Activated CD4-positive, alpha-beta T cell treated with anti-CD3 and anti-CD28 coated beads, Interleukin-2, amount 10 ng/mL, durations not matched to agents 7 days and 5 days (primary cell): ENCODE data around the gene ASIC1. TPM values are rescaled to one million over a fixed set of nuclear protein-coding genes. Genes with fewer than 3 reads are reported as not detected.
A peak's percentile ranks its signal among the peaks of the same experiment; 100 is the strongest.

Experiments
- CTCF ChIA-PET: fragments of 350-600 bp; sonication (Branson Sonifier 250); formaldehyde crosslinking; loops from one replicate; lab custom pipeline; 2021; ENCODE audit warnings: antibody characterized with exemption; lab: Charles Lee
- POLR2A ChIA-PET: fragments of 350-600 bp; sonication (Branson Sonifier 250); formaldehyde crosslinking; loops from one replicate; lab custom pipeline; 2021; ENCODE audit warnings: antibody characterized with exemption; lab: Charles Lee
- DNase-seq: peaks from one replicate; pipeline ENCODE4 v3.0.0-alpha.2; 2020
- H3K27ac Mint-ChIP-seq: one replicate; pipeline ENCODE4 v1.8.0; 2021; ENCODE audit warnings: mild to moderate bottlenecking, moderate library complexity, mixed read lengths
- H3K27me3 Mint-ChIP-seq: one replicate; pipeline ENCODE4 v1.8.0; 2021; ENCODE audit warnings: mixed read lengths
- H3K36me3 Mint-ChIP-seq: one replicate; pipeline ENCODE4 v1.8.0; 2021; ENCODE audit warnings: low read depth, mixed read lengths
- H3K4me1 Mint-ChIP-seq: one replicate; pipeline ENCODE4 v1.8.0; 2021; ENCODE audit warnings: mixed read lengths
- H3K4me3 Mint-ChIP-seq: one replicate; pipeline ENCODE4 v1.8.0; 2021; ENCODE audit warnings: mild to moderate bottlenecking, moderate library complexity, mixed read lengths
- H3K9me3 Mint-ChIP-seq: one replicate; pipeline ENCODE4 v1.8.0; 2021; ENCODE audit warnings: mixed read lengths
- total RNA-seq, 2 experiments: library from RNA; stranded (reverse); gene quantifications; one replicate each; pipeline ENCODE4 v1.2.3, GENCODE V29; 2021

ASIC1 gene
- total RNA-seq, 2 experiments from 2014 or later: 8.7 to 10.1 TPM

- ChIA-PET POLR2A (no interaction called here), CTCF (interaction anchor here (0.5 to 4.5 kb wide), 16 partner anchors 12 to 515 kb away, joined by 3 to 41 read pairs (median 4); partner anchors contain the start of genes RACGAP1, SMARCD1 and TMBIM6)
- Mint-ChIP-seq H3K9me3 (no peaks in the 10 kb centered on the region), H3K27ac (no peak overlapping the region), H3K27me3 (peaks cover 44% of the 10 kb centered on the region), H3K4me1 (peaks cover 44% of the 10 kb centered on the region), H3K36me3 (no peaks in the 10 kb centered on the region), H3K4me3 (peak overlapping the region; percentile 28)
- peak; percentile 63 for DNase-seq
Measured at GRCh38 chr12:50055831-50056638, 1.4 kb upstream of the ASIC1 start.

- peaks cover 39% of the 10 kb centered on the region for H3K27me3 Mint-ChIP-seq
Measured at GRCh38 chr12:50056639-50056976, 788 bp upstream of the ASIC1 start.

GRCh38 chr12:50057896-50058670 is 687 bp downstream of the ASIC1 start:
- H3K4me1 Mint-ChIP-seq: peaks cover 52% of the 10 kb centered on the region

More at GRCh38 chr12:50056639-50056976, 788 bp upstream of the ASIC1 start:
- no peak for DNase-seq
- ChIA-PET CTCF (interaction anchor here (0.5 to 4.5 kb wide), 12 partner anchors 11 to 515 kb away, joined by 3 to 41 read pairs (median 4); partner anchors contain the start of genes RACGAP1, SMARCD1 and TMBIM6), POLR2A (no interaction called here)
- H3K4me1 Mint-ChIP-seq: peaks cover 50% of the 10 kb centered on the region
- H3K9me3 Mint-ChIP-seq: no peaks in the 10 kb centered on the region
- no peaks in the 10 kb centered on the region for H3K36me3 Mint-ChIP-seq
- H3K27ac Mint-ChIP-seq: peak overlapping the region; percentile 27
- peak overlapping the region; percentile 81 for H3K4me3 Mint-ChIP-seq

GRCh38 chr12:50058743-50059312 is 1.4 kb downstream of the ASIC1 start:
- POLR2A ChIA-PET: interaction anchor here (1.0 kb wide), 1 partner anchor 51 kb away, joined by 5 read pairs; no protein-coding TSS in a partner anchor
- peak overlapping the region; percentile 85 for H3K27ac Mint-ChIP-seq
- CTCF ChIA-PET: interaction anchor here (1.3 to 2.9 kb wide), 8 partner anchors 9 to 113 kb away, joined by 3 to 11 read pairs (median 8); partner anchors contain the start of genes COX14 and SMARCD1

More at GRCh38 chr12:50057896-50058670, 687 bp downstream of the ASIC1 start:
- DNase-seq: no peak
- Mint-ChIP-seq H3K27ac (peak overlapping the region; percentile 85), H3K9me3 (no peaks in the 10 kb centered on the region), H3K36me3 (no peaks in the 10 kb centered on the region), H3K27me3 (peaks cover 25% of the 10 kb centered on the region), H3K4me3 (peak overlapping the region; percentile 63)
- POLR2A ChIA-PET: no interaction called here
- CTCF ChIA-PET: interaction anchor here (1.0 to 2.9 kb wide), 7 partner anchors 8 to 91 kb away, joined by 3 to 11 read pairs (median 8); partner anchors contain the start of genes COX14 and SMARCD1

GRCh38 chr12:50059440-50060119 is 2.2 kb downstream of the ASIC1 start:
- CTCF ChIA-PET: interaction anchor here (1.2 to 2.9 kb wide), 10 partner anchors 10 to 114 kb away, joined by 3 to 11 read pairs (median 8); partner anchors contain the start of genes COX14 and SMARCD1
- no peaks in the 10 kb centered on the region for H3K9me3 Mint-ChIP-seq
- peaks cover 52% of the 10 kb centered on the region for H3K4me1 Mint-ChIP-seq
- DNase-seq: peak; percentile 71
- peaks cover 19% of the 10 kb centered on the region for H3K27me3 Mint-ChIP-seq
- no peaks in the 10 kb centered on the region for H3K36me3 Mint-ChIP-seq
- peak overlapping the region; percentile 63 for H3K4me3 Mint-ChIP-seq
- H3K27ac Mint-ChIP-seq: peak overlapping the region; percentile 85
- POLR2A ChIA-PET: interaction anchor here (1.0 kb wide), 1 partner anchor 52 kb away, joined by 5 read pairs; no protein-coding TSS in a partner anchor

More at GRCh38 chr12:50058743-50059312, 1.4 kb downstream of the ASIC1 start:
- H3K27me3 Mint-ChIP-seq: peaks cover 19% of the 10 kb centered on the region
- peak; percentile 29 for DNase-seq
- H3K36me3 Mint-ChIP-seq: no peaks in the 10 kb centered on the region
- H3K4me1 Mint-ChIP-seq: peaks cover 52% of the 10 kb centered on the region
- H3K4me3 Mint-ChIP-seq: peak overlapping the region; percentile 63
- H3K9me3 Mint-ChIP-seq: no peaks in the 10 kb centered on the region

- peak overlapping the region; percentile 85 for H3K27ac Mint-ChIP-seq
- no peaks in the 10 kb centered on the region for H3K36me3 Mint-ChIP-seq
- ChIA-PET POLR2A (interaction anchor here (1.0 kb wide), 1 partner anchor 53 kb away, joined by 5 read pairs; no protein-coding TSS in a partner anchor), CTCF (interaction anchor here (0.6 to 2.9 kb wide), 10 partner anchors 10 to 167 kb away, joined by 3 to 11 read pairs (median 8); partner anchors contain the start of gene COX14)
- H3K9me3 Mint-ChIP-seq: no peaks in the 10 kb centered on the region
- H3K4me3 Mint-ChIP-seq: peak overlapping the region; percentile 63
- H3K4me1 Mint-ChIP-seq: peaks cover 52% of the 10 kb centered on the region
- peaks cover 19% of the 10 kb centered on the region for H3K27me3 Mint-ChIP-seq
- DNase-seq: no peak
Measured at GRCh38 chr12:50060120-50060468, 2.7 kb downstream of the ASIC1 start.

- no peak for DNase-seq
- ChIA-PET CTCF (interaction anchor here (0.8 to 2.9 kb wide), 3 partner anchors 9 to 94 kb away, joined by 4 to 10 read pairs (median 7); no protein-coding TSS in a partner anchor), POLR2A (no interaction called here)
- peak overlapping the region; percentile 5 for H3K27ac Mint-ChIP-seq
- peaks cover 45% of the 10 kb centered on the region for H3K4me1 Mint-ChIP-seq
- H3K4me3 Mint-ChIP-seq: no peak overlapping the region
- H3K27me3 Mint-ChIP-seq: peaks cover 14% of the 10 kb centered on the region
- no peaks in the 10 kb centered on the region for H3K9me3 Mint-ChIP-seq
- H3K36me3 Mint-ChIP-seq: no peaks in the 10 kb centered on the region
Measured at GRCh38 chr12:50061171-50061570, 3.8 kb downstream of the ASIC1 start.

GRCh38 chr12:50061946-50062686 is 4.7 kb downstream of the ASIC1 start:
- Mint-ChIP-seq H3K4me1 (peaks cover 36% of the 10 kb centered on the region), H3K36me3 (no peaks in the 10 kb centered on the region), H3K27me3 (peaks cover 5% of the 10 kb centered on the region), H3K9me3 (no peaks in the 10 kb centered on the region), H3K4me3 (no peak overlapping the region), H3K27ac (no peak overlapping the region)
- ChIA-PET POLR2A (no interaction called here), CTCF (interaction anchor here (0.7 to 1.7 kb wide), 4 partner anchors 8 to 95 kb away, joined by 3 to 7 read pairs (median 4); no protein-coding TSS in a partner anchor)
- no peak for DNase-seq

- Mint-ChIP-seq H3K36me3 (no peaks in the 10 kb centered on the region), H3K27ac (no peak overlapping the region), H3K27me3 (peaks cover 4% of the 10 kb centered on the region), H3K4me3 (no peak overlapping the region), H3K9me3 (no peaks in the 10 kb centered on the region), H3K4me1 (peaks cover 35% of the 10 kb centered on the region)
- POLR2A ChIA-PET: no interaction called here
- no peak for DNase-seq
- CTCF ChIA-PET: interaction anchor here (0.5 to 1.7 kb wide), 5 partner anchors 8 to 290 kb away, joined by 3 to 7 read pairs (median 4); no protein-coding TSS in a partner anchor
Measured at GRCh38 chr12:50062728-50063460, 5.5 kb downstream of the ASIC1 start.

GRCh38 chr12:50065726-50066310 is 8.4 kb downstream of the ASIC1 start:
- H3K27me3 Mint-ChIP-seq: peaks cover 2% of the 10 kb centered on the region
- H3K4me3 Mint-ChIP-seq: no peak overlapping the region
- CTCF ChIA-PET: interaction anchor here (0.8 to 6.8 kb wide), 7 partner anchors 11 to 110 kb away, joined by 3 to 41 read pairs (median 4); partner anchors contain the start of gene COX14
- POLR2A ChIA-PET: no interaction called here
- no peaks in the 10 kb centered on the region for H3K9me3 Mint-ChIP-seq
- H3K4me1 Mint-ChIP-seq: peaks cover 16% of the 10 kb centered on the region
- DNase-seq: no peak
- H3K36me3 Mint-ChIP-seq: no peaks in the 10 kb centered on the region
- no peak overlapping the region for H3K27ac Mint-ChIP-seq
